K562 (cell line): Measurements from ENCODE around the gene NT5DC4. TPM values are rescaled to one million over a fixed set of nuclear protein-coding genes. Genes with fewer than 3 reads are reported as not detected.
A peak's percentile ranks its signal among the peaks of the same experiment; 100 is the strongest.

Source experiments
- ARID4B ChIP-seq: sonication (generic); formaldehyde crosslinking; IDR thresholded peaks from 2 replicates; pipeline ENCODE4 v1.8.0; 2022; ENCODE audit warnings: mild to moderate bottlenecking, missing genetic modification reagents
- HNRNPUL1 ChIP-seq: fragments of 200-400 bp; formaldehyde crosslinking; IDR thresholded peaks from 2 replicates; pipeline ENCODE4 v1.6.1; 2017; ENCODE audit warnings: low read length
- JUND ChIP-seq, 2 experiments: IDR thresholded peaks; 2 replicates in 1 of 2; 3 replicates in 1 of 2; pipeline ENCODE4 v1.6.1; 2011; ENCODE audit warnings: borderline replicate concordance in 2 of 2, low read depth in 2 of 2, low read length in 2 of 2, improper control_type of control experiment in 1 of 2, missing biosample characterization in 1 of 2, missing genetic modification characterization in 1 of 2, missing genetic modification reagents in 1 of 2
- L3MBTL2 ChIP-seq: fragments of 450-650 bp; IDR thresholded peaks from 2 replicates; pipeline ENCODE4 v1.6.1; 2016; ENCODE audit warnings: mild to moderate bottlenecking, moderate library complexity
- NFRKB ChIP-seq: fragments of 450-650 bp; IDR thresholded peaks from 2 replicates; pipeline ENCODE4 v1.6.1; 2016; ENCODE audit warnings: low read depth
- NFXL1 ChIP-seq: fragments of 450-650 bp; formaldehyde crosslinking; IDR thresholded peaks from 2 replicates; pipeline ENCODE4 v1.4.0; 2021; ENCODE audit warnings: mild to moderate bottlenecking
- RBM15 ChIP-seq: fragments of 200-400 bp; formaldehyde crosslinking; IDR thresholded peaks from 2 replicates; pipeline ENCODE4 v1.6.1; 2018; ENCODE audit warnings: mild to moderate bottlenecking, low read length, moderate library complexity; ENCODE audit not compliant: insufficient read depth
- RFX5 ChIP-seq: IDR thresholded peaks from 2 replicates; pipeline ENCODE4 v1.6.1; 2011; ENCODE audit warnings: low read depth, mild to moderate bottlenecking, improper control_type of control experiment, low read length
- RREB1 ChIP-seq: fragments of 250-450 bp; sonication (Bioruptor Pico); IDR thresholded peaks from 2 replicates; pipeline ENCODE4 v1.4.0; 2020
- SAFB2 ChIP-seq: fragments of 200-400 bp; formaldehyde crosslinking; IDR thresholded peaks from 2 replicates; pipeline ENCODE4 v1.6.1; 2018; ENCODE audit warnings: borderline replicate concordance, low read length, low read depth, moderate library complexity; ENCODE audit not compliant: severe bottlenecking
- SIRT6 ChIP-seq: IDR thresholded peaks from one replicate; pipeline ENCODE4 v1.6.1; 2012; ENCODE audit warnings: low read depth, mild to moderate bottlenecking, control low read depth, inconsistent platforms, low read length, moderate library complexity
- SRSF7 ChIP-seq: fragments of 200-400 bp; formaldehyde crosslinking; optimal IDR thresholded peaks from 2 replicates; pipeline ENCODE3; 2017; ENCODE audit warnings: mild to moderate bottlenecking, low read depth, low read length
- STAT5B ChIP-seq: fragments of 250-450 bp; sonication (Bioruptor Pico); IDR thresholded peaks from 2 replicates; pipeline ENCODE4 v1.8.0; 2021; ENCODE audit warnings: mild to moderate bottlenecking, inconsistent platforms
- THRAP3 ChIP-seq: fragments of 450-650 bp; IDR thresholded peaks from 2 replicates; pipeline ENCODE4 v1.6.1; 2016; ENCODE audit warnings: mild to moderate bottlenecking, inconsistent platforms, borderline replicate concordance
- ZKSCAN3 ChIP-seq: fragments of 250-450 bp; sonication (Bioruptor Pico); IDR thresholded peaks from 2 replicates; pipeline ENCODE4 v1.4.0; 2020
- ZNF57 ChIP-seq: fragments of 450-650 bp; formaldehyde crosslinking; IDR thresholded peaks from 2 replicates; pipeline ENCODE4 v1.4.0; 2020; ENCODE audit warnings: mild to moderate bottlenecking, moderate library complexity
- ZNF780A ChIP-seq: fragments of 250-450 bp; sonication (Bioruptor Pico); IDR thresholded peaks from 2 replicates; pipeline ENCODE4 v1.5.0; 2021; ENCODE audit warnings: mild to moderate bottlenecking
- polyA plus RNA-seq, 8 experiments: library from polyadenylated mRNA; depleted of rRNA in 4 of 8; stranded (reverse) in 5 of 8; unstranded in 3 of 8; fragments of >200 nt; fragmentation: Nextera tagmentation in 2 of 8; fragmentation: Illumina TruSeq in 1 of 8; extraction: Ambion mirVana in 2 of 8; extraction: Trizol in 1 of 8; gene quantifications; 2 replicates each; pipeline versions ENCODE4 v1.2.1 to v1.2.3, GENCODE V29; 2011 to 2014; ENCODE audit warnings: inconsistent platforms in 1 of 8, missing spikeins in 1 of 8
- total RNA-seq, 7 experiments: library from RNA; depleted of rRNA in 6 of 7; stranded (reverse); fragments of >200 nt in 6 of 7; fragmentation: Illumina TruSeq in 2 of 7; extraction: Trizol in 2 of 7; gene quantifications; 2 replicates each; pipeline versions ENCODE4 v1.2.1 to v1.2.3, GENCODE V29; 2011 to 2021; ENCODE audit warnings: low replicate concordance in 1 of 7
- TF ChIP-seq, protein P1 (sequence below): sonication (generic); formaldehyde crosslinking; IDR thresholded peaks from 2 replicates; pipeline ENCODE4 v1.8.1; 2023; ENCODE audit warnings: mild to moderate bottlenecking, missing genetic modification reagents

NT5DC4 gene
- total and polyA plus RNA-seq, 9 of the 15 experiments (the other 6 are each of a cell fraction or from before 2014, with no cell fraction given): 0.44 to 6.9 (median 2.5) TPM

DNA sequence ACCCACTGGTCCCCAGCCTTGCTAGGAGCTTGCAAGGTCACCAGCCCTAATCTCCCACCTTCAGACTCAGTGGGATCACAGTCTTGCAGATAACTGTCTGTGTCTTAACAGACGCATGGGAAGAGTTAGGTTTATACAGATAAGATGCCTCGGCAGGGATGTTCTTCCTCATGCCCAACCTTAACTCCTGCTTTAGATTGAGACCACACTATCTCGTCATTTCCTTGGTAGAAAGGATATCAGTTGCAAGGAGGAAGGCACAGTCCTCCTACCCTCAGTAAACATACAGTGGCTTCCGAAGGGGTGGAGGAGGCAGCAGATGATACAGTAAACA lies 7.2 kb downstream of the NT5DC4 start (continued):
- TF ChIP-seq SAFB2 (no peak), THRAP3 (no peak), ZNF780A (no peak), SIRT6 (no peak), STAT5B (CRISPR knock-in tag) (no peak), L3MBTL2 (no peak; the same call in 1 of the 2 replicates), NFRKB (no peak), ARID4B (CRISPR knock-in tag) (0 out of 2 replicates have a peak, but pooled peaks have one; percentile 30), SRSF7 (no peak), RFX5 (no peak), ZKSCAN3 (CRISPR knock-in tag) (no peak), HNRNPUL1 (no peak), JUND (IDR thresholded peaks at IDR 0.05; ENCODE audit: borderline replicate concordance, low read depth, low read length) (peak; percentile 40; the same call in 1 of the 2 replicates), JUND (tag; IDR thresholded peaks at IDR 0.05; ENCODE audit: borderline replicate concordance, low read depth, low read length) (no peak; the same call in 2 of the 3 replicates), NFXL1 (CRISPR knock-in tag) (no peak), RREB1 (no peak; the same call in 1 of the 2 replicates), ZNF57 (CRISPR knock-in tag) (no peak), RBM15 (no peak)
- TF ChIP-seq, protein P1, sequence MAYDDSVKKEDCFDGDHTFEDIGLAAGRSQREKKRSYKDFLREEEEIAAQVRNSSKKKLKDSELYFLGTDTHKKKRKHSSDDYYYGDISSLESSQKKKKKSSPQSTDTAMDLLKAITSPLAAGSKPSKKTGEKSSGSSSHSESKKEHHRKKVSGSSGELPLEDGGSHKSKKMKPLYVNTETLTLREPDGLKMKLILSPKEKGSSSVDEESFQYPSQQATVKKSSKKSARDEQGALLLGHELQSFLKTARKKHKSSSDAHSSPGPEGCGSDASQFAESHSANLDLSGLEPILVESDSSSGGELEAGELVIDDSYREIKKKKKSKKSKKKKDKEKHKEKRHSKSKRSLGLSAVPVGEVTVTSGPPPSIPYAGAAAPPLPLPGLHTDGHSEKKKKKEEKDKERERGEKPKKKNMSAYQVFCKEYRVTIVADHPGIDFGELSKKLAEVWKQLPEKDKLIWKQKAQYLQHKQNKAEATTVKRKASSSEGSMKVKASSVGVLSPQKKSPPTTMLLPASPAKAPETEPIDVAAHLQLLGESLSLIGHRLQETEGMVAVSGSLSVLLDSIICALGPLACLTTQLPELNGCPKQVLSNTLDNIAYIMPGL (CRISPR knock-in tag): no peak
